GM19438 (cell line): Measurements from ENCODE around the gene TREX2.
"Not testable (repeated sequence)": the region's sequence is repeated elsewhere in the genome, so short reads cannot be mapped to it uniquely, and the experiment has no call there.

Experiments used
- ATAC-seq: cut with Tn5 transposase; IDR thresholded peaks from one replicate; pipeline ENCODE4 v1.9.1; 2021; ENCODE audit warnings: low read depth; ENCODE audit not compliant: unreplicated experiment

Gene TREX2

GRCh38 chrX:153410888-153411254, 35.0 kb downstream of the TREX2 start:
- ATAC-seq, result no peak

- no peak for ATAC-seq
Observed at GRCh38 chrX:153410373-153410772, 35.5 kb downstream of the TREX2 start.

- ATAC-seq, result no peak
Observed at GRCh38 chrX:153409414-153410101, 36.3 kb downstream of the TREX2 start.

GRCh38 chrX:153408871-153409351, 36.9 kb downstream of the TREX2 start:
- no peak for ATAC-seq

GRCh38 chrX:153408221-153408721, 37.6 kb downstream of the TREX2 start:
- ATAC-seq, result no peak

- no peak for ATAC-seq
Observed at GRCh38 chrX:153407736-153408135, 38.1 kb downstream of the TREX2 start.

GRCh38 chrX:153406903-153407302, 39.0 kb downstream of the TREX2 start:
- ATAC-seq, result no peak

GRCh38 chrX:153406011-153406410, 39.8 kb downstream of the TREX2 start:
- no peak for ATAC-seq

- no peak for ATAC-seq
Observed at GRCh38 chrX:153405426-153405825, 40.4 kb downstream of the TREX2 start.

- not testable (repeated sequence) for ATAC-seq
Observed at GRCh38 chrX:153404333-153404732, 41.5 kb downstream of the TREX2 start.

- ATAC-seq, result no peak
Observed at GRCh38 chrX:153401133-153401764, 44.6 kb downstream of the TREX2 start, which contains the start of gene PNMA6E. Gene PNMA6E (minus strand): TSS chrX:153401350. CDS start chrX:153398849, 2,501 bp downstream.

- no peak for ATAC-seq
Observed at GRCh38 chrX:153400146-153401132, 45.4 kb downstream of the TREX2 start.

- ATAC-seq, result no peak
Observed at GRCh38 chrX:153398275-153398960, 47.4 kb downstream of the TREX2 start.

- no peak for ATAC-seq
Observed at GRCh38 chrX:153397256-153397960, 48.4 kb downstream of the TREX2 start.

- ATAC-seq, result no peak
Observed at GRCh38 chrX:153396320-153397195, 49.3 kb downstream of the TREX2 start.

- no peak for ATAC-seq
Observed at GRCh38 chrX:153395613-153396319, 50.1 kb downstream of the TREX2 start.

- ATAC-seq, result no peak
Observed at GRCh38 chrX:153394612-153395011, 51.2 kb downstream of the TREX2 start.
